GM13977 (cell line): ENCODE results near the gene FAT1.

Experiments
- DNase-seq: peaks from one replicate; pipeline ENCODE4 v3.0.0; 2012; ENCODE audit warnings: low spot score
- in situ Hi-C: fragments of 300-500 bp; cut with MboI; formaldehyde crosslinking; loops from one replicate; pipeline ENCODE4 v1.12.0; 2022; ENCODE audit warnings: low sequenced_read_pairs, low pct_unique_long_range_greater_than_20kb, mixed read lengths, inconsistent platforms; ENCODE audit not compliant: unreplicated experiment
- TF ChIP-seq, protein P1 (sequence below): IDR thresholded peaks from 2 replicates; pipeline ENCODE4 v1.5.1; 2012; ENCODE audit warnings: mild to moderate bottlenecking, control low read depth; ENCODE audit not compliant: insufficient read depth; ENCODE audit errors: extremely low read depth, missing control alignments

The FAT1 gene

DNA sequence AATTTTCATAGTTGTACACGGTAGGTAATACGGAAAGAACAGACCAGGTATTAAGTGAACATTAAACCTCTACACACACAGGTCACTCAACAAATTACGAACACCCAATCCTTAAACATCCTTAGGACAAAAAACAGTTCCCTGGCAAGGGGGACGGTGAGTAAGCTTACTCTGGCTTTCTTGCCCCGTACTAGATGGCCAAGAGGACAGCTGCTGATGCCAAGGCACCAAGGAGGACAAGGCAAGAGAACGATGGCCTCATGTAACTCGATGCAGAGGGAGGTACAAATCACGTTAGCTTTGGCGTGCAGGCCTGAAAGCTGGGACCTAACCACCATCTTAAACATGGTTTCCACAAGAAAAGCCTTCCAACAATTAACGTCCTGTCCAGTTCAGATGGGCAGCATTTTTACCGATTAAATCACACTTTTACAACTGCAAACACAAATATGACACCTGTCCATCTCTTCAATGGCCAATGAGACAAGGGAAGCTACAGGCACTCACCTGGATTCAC is 23.7 kb downstream of the FAT1 start:
- TF ChIP-seq, protein P1, sequence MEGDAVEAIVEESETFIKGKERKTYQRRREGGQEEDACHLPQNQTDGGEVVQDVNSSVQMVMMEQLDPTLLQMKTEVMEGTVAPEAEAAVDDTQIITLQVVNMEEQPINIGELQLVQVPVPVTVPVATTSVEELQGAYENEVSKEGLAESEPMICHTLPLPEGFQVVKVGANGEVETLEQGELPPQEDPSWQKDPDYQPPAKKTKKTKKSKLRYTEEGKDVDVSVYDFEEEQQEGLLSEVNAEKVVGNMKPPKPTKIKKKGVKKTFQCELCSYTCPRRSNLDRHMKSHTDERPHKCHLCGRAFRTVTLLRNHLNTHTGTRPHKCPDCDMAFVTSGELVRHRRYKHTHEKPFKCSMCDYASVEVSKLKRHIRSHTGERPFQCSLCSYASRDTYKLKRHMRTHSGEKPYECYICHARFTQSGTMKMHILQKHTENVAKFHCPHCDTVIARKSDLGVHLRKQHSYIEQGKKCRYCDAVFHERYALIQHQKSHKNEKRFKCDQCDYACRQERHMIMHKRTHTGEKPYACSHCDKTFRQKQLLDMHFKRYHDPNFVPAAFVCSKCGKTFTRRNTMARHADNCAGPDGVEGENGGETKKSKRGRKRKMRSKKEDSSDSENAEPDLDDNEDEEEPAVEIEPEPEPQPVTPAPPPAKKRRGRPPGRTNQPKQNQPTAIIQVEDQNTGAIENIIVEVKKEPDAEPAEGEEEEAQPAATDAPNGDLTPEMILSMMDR = no peak
- DNase-seq = no peak
- in situ Hi-C loops = no loop called here

DNA sequence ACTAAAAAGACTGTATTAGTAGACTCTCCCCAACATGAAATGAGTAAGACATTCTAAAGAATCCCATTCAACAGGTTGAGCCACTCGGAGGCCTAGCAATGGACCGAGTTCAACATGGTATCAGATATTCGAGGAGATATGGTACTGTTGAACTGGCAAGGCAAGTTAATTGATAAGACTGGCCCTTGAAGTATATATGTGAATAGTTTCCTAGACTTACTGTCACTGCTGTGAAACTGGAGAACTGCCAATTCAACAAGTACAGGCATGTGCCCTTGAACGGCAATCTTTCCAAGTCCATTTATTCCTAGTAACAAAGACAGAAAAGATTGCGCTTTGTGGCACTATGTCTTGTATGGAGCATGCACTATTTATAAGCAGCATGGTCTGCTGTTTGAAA is 24.4 kb downstream of the FAT1 start:
- TF ChIP-seq, protein P1 = no peak
- no peak for DNase-seq
- in situ Hi-C loops = no loop called here

DNA sequence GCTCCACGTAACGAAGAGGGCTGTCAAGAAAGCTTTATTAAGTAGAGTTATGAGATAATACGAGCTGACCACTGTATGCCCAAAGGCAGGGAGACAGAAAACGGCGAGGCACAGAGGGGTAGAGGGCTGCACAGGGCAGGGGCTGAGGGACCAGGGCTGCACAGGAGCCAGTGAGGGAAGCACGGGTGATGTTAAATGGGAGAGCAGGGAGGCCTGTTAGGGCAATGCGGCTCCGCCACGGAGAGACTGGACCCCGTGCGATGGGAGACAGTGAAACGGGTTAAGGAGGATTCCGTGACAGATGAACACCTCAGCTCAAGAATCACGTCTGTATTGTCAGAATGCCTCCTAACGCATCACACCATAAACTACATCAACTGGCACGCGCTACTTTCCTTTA is 25.1 kb downstream of the FAT1 start:
- DNase-seq = no peak
- in situ Hi-C loops = no loop called here
- TF ChIP-seq, protein P1 = no peak

DNA sequence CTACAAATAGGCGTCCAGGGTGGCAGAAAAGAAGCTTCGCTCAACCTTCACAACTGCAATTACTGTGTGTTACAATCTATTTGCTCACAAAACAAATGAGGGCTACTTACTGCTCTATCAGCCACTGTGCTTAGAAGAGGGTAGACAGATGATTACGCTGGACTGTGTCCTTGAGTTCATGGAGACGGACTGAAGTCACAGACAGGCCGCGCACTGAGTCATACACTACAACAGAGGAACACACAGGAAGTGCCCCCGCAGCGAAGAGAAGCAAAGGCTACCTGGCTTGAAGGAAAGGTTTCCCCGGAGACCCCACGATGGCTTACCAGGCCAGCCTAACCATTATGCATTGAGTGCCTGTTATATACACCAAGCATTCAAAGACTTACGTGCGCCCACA is 25.6 kb downstream of the FAT1 start:
- no peak for DNase-seq
- TF ChIP-seq, protein P1 = no peak
- in situ Hi-C loops = no loop called here

DNA sequence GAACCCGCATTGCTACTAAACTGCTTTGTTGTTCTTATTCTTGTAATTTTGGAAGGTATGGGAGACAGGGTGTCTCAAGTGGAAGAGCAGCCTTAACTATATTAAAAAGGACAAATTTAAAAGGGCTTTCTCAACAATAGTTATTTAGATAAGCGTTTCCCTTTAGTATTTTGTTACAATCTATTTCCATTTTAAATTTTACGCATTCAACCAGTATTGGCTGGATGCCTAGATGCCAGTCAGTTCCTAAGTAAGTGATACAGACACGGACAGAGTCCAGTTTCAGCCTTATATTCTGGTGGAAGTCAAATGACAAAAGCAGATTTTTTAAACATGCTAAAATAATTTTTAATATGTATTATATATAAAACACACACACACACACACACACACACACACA is 28.3 kb downstream of the FAT1 start:
- TF ChIP-seq, protein P1 = no peak
- in situ Hi-C loops = no loop called here
- DNase-seq = no peak

DNA sequence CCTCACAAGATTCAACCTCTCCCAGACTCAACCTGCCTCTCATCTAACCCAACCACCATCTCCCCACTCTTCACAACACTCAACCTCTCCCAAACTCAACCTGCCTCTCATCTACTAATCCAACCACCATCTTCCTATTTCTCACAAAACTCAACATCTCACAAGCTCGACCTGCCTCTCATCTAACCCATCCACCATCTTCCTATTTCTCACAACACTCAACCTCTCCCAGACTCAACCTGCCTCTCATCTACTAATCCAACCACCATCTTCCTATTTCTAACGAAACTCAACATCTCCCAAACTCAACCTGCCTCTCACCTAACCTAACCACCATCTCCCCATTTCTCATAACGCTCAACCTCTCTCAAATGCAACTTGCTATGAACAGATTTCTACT is 29.8 kb downstream of the FAT1 start:
- no peak for DNase-seq
- in situ Hi-C loops = no loop called here
- TF ChIP-seq, protein P1 = no peak
